ENCODE measurements around the gene BAIAP2.

BAIAP2 gene

GRCh38 chr17:81073967-81074839 lies 39.3 kb downstream of the BAIAP2 start:
- no peak for ATAC-seq

GRCh38 chr17:81074875-81075274 lies 39.9 kb downstream of the BAIAP2 start:
- ATAC-seq, result no peak
- TF ChIP-seq, protein P1, sequence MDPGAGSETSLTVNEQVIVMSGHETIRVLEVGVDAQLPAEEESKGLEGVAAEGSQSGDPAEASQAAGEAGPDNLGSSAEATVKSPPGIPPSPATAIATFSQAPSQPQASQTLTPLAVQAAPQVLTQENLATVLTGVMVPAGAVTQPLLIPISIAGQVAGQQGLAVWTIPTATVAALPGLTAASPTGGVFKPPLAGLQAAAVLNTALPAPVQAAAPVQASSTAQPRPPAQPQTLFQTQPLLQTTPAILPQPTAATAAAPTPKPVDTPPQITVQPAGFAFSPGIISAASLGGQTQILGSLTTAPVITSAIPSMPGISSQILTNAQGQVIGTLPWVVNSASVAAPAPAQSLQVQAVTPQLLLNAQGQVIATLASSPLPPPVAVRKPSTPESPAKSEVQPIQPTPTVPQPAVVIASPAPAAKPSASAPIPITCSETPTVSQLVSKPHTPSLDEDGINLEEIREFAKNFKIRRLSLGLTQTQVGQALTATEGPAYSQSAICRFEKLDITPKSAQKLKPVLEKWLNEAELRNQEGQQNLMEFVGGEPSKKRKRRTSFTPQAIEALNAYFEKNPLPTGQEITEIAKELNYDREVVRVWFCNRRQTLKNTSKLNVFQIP (CRISPR knock-in tag; IDR thresholded peaks at IDR 0.05; ENCODE audit: borderline replicate concordance, low read depth), result no peak
- TF ChIP-seq ZFP30 (CRISPR knock-in tag; IDR thresholded peaks at IDR 0.05) (no peak), ZFP3 (CRISPR knock-in tag; IDR thresholded peaks at IDR 0.05) (no peak), SNAI2 (CRISPR knock-in tag; IDR thresholded peaks at IDR 0.05) (no peak), ESRRG (CRISPR knock-in tag; IDR thresholded peaks at IDR 0.05) (no peak), PPARA (CRISPR knock-in tag; IDR thresholded peaks at IDR 0.05; ENCODE audit: borderline replicate concordance) (no peak), TSHZ2 (CRISPR knock-in tag; IDR thresholded peaks at IDR 0.05) (no peak), ZNF565 (CRISPR knock-in tag; conservative IDR thresholded peaks at IDR 0.05; ENCODE audit: low read depth) (no peak), GLIS3 (CRISPR knock-in tag; IDR thresholded peaks at IDR 0.05) (no peak), ARNTL (CRISPR knock-in tag; IDR thresholded peaks at IDR 0.05; ENCODE audit: borderline replicate concordance, low read depth) (no peak), ZC3H10 (CRISPR knock-in tag; IDR thresholded peaks at IDR 0.05) (no peak), ZNF8 (CRISPR knock-in tag; IDR thresholded peaks at IDR 0.05) (no peak), ZNF70 (CRISPR knock-in tag; IDR thresholded peaks at IDR 0.05) (no peak)
- TF ChIP-seq, protein P2, sequence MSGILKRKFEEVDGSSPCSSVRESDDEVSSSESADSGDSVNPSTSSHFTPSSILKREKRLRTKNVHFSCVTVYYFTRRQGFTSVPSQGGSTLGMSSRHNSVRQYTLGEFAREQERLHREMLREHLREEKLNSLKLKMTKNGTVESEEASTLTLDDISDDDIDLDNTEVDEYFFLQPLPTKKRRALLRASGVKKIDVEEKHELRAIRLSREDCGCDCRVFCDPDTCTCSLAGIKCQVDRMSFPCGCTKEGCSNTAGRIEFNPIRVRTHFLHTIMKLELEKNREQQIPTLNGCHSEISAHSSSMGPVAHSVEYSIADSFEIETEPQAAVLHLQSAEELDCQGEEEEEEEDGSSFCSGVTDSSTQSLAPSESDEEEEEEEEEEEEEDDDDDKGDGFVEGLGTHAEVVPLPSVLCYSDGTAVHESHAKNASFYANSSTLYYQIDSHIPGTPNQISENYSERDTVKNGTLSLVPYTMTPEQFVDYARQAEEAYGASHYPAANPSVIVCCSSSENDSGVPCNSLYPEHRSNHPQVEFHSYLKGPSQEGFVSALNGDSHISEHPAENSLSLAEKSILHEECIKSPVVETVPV (CRISPR knock-in tag; IDR thresholded peaks at IDR 0.05), result no peak
- TF ChIP-seq, protein P3, sequence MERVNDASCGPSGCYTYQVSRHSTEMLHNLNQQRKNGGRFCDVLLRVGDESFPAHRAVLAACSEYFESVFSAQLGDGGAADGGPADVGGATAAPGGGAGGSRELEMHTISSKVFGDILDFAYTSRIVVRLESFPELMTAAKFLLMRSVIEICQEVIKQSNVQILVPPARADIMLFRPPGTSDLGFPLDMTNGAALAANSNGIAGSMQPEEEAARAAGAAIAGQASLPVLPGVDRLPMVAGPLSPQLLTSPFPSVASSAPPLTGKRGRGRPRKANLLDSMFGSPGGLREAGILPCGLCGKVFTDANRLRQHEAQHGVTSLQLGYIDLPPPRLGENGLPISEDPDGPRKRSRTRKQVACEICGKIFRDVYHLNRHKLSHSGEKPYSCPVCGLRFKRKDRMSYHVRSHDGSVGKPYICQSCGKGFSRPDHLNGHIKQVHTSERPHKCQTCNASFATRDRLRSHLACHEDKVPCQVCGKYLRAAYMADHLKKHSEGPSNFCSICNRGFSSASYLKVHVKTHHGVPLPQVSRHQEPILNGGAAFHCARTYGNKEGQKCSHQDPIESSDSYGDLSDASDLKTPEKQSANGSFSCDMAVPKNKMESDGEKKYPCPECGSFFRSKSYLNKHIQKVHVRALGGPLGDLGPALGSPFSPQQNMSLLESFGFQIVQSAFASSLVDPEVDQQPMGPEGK (CRISPR knock-in tag; IDR thresholded peaks at IDR 0.05; ENCODE audit: borderline replicate concordance), result no peak

More at GRCh38 chr17:81073967-81074839, 39.3 kb downstream of the BAIAP2 start:
- TF ChIP-seq ZFP3 (CRISPR knock-in tag; IDR thresholded peaks at IDR 0.05), result no peak
- TF ChIP-seq, protein P4, sequence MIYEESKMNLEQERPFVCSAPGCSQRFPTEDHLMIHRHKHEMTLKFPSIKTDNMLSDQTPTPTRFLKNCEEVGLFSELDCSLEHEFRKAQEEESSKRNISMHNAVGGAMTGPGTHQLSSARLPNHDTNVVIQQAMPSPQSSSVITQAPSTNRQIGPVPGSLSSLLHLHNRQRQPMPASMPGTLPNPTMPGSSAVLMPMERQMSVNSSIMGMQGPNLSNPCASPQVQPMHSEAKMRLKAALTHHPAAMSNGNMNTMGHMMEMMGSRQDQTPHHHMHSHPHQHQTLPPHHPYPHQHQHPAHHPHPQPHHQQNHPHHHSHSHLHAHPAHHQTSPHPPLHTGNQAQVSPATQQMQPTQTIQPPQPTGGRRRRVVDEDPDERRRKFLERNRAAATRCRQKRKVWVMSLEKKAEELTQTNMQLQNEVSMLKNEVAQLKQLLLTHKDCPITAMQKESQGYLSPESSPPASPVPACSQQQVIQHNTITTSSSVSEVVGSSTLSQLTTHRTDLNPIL (CRISPR knock-in tag; IDR thresholded peaks at IDR 0.05; ENCODE audit: low read depth), result no peak
- no peak for TF ChIP-seq PPARA (CRISPR knock-in tag; IDR thresholded peaks at IDR 0.05; ENCODE audit: borderline replicate concordance)
- TF ChIP-seq ESRRG (CRISPR knock-in tag; IDR thresholded peaks at IDR 0.05), result no peak
- no peak for TF ChIP-seq TOX (CRISPR knock-in tag; IDR thresholded peaks at IDR 0.05; ENCODE audit: borderline replicate concordance)
- TF ChIP-seq, protein P1 (CRISPR knock-in tag; IDR thresholded peaks at IDR 0.05; ENCODE audit: borderline replicate concordance, low read depth), result no peak
- no peak for TF ChIP-seq OSR1 (CRISPR knock-in tag; IDR thresholded peaks at IDR 0.05)
- TF ChIP-seq BACH2 (CRISPR knock-in tag; IDR thresholded peaks at IDR 0.05; ENCODE audit: borderline replicate concordance), result no peak
- TF ChIP-seq TSHZ2 (CRISPR knock-in tag; IDR thresholded peaks at IDR 0.05), result no peak
- no peak for TF ChIP-seq ZFP30 (CRISPR knock-in tag; IDR thresholded peaks at IDR 0.05)
- TF ChIP-seq ZNF8 (CRISPR knock-in tag; IDR thresholded peaks at IDR 0.05), result no peak
- TF ChIP-seq ZC3H10 (CRISPR knock-in tag; IDR thresholded peaks at IDR 0.05), result no peak
- TF ChIP-seq GLIS3 (CRISPR knock-in tag; IDR thresholded peaks at IDR 0.05), result no peak
- TF ChIP-seq TCF4 (CRISPR knock-in tag; IDR thresholded peaks at IDR 0.05; ENCODE audit: borderline replicate concordance), result no peak
